Cardiac atrium fibroblast (primary cell): ENCODE results near the gene ALPK3. TPM values are rescaled to one million over a fixed set of nuclear protein-coding genes. Genes with fewer than 3 reads are reported as not detected.

Experiments used
- total RNA-seq: library from RNA; depleted of rRNA; stranded (reverse); fragments of >200 nt; gene quantifications from 2 replicates; pipeline ENCODE4 v1.2.3, GENCODE V29; 2015

The ALPK3 gene
- 0.97 and 6.0 TPM in 2 replicates for total RNA-seq

GRCh38 chr15:84816694-84817465, at the start of gene ALPK3:
TSS of gene ALPK3 (plus strand) at chr15:84817356. CDS start at chr15:84817453, 97 bp downstream.

GRCh38 chr15:84883916-84884781, 67.0 kb downstream of the ALPK3 start, which contains the start of gene SLC28A1:
TSS of gene SLC28A1 (plus strand) at chr15:84884662. CDS start at chr15:84887761, 3,099 bp downstream.

Other genes with a start within 250 kb of the ALPK3 start
- gene ZSCAN2, start 216.3 kb upstream of the ALPK3 start, total RNA-seq: 6.0 and 8.1 TPM in 2 replicates
- gene WDR73, start 163.1 kb upstream of the ALPK3 start, total RNA-seq: 11.5 and 16.8 TPM in 2 replicates
- 6.1 and 8.7 TPM in 2 replicates for gene NMB, start 159.2 kb upstream of the ALPK3 start, total RNA-seq
- 198 and 227 TPM in 2 replicates for gene SEC11A, start 101.2 kb upstream of the ALPK3 start, total RNA-seq
- 9.4 TPM in 2 replicates for gene ZNF592, start 68.8 kb upstream of the ALPK3 start, total RNA-seq
- not detected in 2 replicates for gene SLC28A1, start 67.3 kb downstream of the ALPK3 start, total RNA-seq
- 26.4 and 44.2 TPM in 2 replicates for gene PDE8A, start 164.5 kb downstream of the ALPK3 start, total RNA-seq